Superior temporal gyrus (tissue), 1 donor: ENCODE data around the gene RTL5.

Experiments
- DNase-seq: peaks from one replicate; pipeline ENCODE4 v3.0.0-alpha.2; 2016; ENCODE audit errors: extremely low spot score

The RTL5 gene

DNA sequence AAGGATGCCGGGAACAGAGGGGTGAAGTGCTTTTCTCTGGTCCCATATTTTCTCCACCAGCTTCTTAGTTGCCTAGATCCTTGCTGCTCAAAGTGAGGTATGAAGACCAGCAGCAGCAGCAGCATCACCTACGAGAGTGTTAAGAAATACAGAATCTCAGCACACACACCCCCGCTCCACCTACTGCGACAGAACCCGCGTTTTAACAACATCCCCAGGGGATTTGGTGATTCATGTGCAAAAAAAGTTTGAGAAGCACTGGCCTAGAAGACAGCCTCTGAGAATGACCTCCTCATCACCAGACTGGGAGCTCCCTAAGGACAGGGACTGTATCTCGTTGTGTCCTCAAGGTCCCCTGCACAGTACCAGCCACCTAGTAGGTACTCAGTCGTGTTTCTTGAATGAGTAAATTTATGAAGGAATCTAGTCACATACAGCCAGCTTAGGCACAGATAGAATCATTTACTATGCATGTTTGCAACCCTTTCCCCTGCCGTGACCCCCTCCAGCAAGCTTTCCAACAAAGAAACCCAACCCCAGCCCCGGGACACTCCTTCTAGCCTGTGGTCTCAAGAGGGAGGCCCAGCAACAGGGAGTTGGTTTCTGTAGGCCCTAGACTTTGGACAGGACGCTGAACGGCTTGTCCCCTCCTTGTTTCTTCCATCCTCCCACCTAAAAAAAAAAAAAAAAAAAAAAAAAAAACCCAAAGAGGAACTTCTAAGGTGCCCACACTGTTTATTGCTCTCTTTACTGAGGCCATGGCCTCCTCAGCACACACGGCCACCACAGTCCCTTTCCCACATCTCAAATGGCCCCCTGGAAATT, 21.5 kb downstream of the RTL5 start:
- no peak for DNase-seq

DNA sequence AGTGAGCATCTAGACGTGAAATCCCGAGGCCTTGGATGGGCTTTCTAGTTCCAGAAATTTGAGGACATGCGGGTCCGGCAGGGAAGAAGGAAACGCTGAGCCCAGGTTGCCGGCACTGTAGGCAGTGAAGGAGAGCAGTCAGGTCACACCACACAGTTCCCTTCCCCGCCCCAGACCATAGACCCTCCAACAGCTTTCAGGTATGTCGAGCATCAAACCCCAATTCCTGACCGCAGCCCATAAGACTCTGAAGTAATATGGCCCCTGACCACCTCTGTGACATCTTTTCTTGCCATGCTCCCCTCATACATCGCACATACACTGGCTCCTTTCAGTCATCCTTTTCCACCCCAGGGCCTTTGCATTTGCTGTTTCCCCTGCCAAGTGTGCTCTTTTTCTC, 23.0 kb downstream of the RTL5 start:
- no peak for DNase-seq

DNA sequence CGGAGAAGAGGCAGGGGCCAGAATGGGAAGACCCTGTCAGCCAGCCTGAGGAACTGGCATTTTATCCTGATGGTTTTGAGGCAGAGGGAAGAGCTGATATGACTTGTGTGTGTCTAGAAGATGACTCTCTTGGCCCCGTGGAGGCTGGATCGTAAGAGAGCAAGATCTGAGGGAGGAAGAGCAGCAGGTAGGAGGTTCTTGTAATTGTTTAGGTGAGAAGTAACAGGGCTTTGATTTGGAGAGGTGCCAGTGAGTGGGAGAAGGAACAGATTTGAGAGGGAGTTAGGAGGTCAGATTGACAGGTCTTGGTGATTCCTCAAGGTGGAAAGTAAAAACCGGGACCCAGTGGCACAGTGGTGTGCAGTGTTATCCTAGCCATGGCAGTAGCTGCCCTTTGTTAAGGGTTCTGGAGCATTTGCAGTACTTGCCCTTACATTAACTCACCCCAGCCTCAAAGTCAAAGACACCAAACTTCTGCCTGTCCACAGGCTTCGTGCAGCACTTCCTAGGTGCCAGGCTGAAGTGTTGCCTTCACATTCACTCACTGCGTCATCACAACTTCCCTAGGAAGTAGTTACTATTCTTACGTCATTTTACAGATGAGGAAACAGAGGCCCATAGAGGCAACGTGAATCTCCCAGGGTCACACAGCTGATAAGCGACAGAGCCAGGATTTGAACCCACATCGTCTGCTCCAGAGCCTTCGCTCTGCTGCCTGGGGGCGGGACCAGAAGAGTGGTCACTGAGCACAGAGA, 23.7 kb downstream of the RTL5 start:
- no peak for DNase-seq

DNA sequence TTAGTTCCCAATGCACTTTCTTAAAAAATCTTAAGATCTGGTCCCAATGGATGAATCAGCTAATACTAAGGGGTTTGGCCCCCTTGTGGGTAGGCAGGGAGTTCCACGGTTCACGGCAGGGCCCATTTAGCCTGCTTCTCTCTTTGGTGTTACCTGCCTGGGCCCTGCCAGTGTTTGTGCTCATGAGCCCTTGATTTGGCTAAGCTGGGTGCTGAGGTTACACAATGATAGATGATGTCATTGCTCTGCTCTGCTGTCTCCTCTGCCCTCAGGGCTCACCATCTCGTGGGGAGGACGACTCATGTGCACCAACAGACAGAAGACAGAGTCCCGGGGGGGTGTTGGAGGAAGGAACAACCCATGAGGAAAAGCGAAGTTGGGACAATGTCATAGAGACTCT, 24.4 kb downstream of the RTL5 start:
- DNase-seq: no peak

DNA sequence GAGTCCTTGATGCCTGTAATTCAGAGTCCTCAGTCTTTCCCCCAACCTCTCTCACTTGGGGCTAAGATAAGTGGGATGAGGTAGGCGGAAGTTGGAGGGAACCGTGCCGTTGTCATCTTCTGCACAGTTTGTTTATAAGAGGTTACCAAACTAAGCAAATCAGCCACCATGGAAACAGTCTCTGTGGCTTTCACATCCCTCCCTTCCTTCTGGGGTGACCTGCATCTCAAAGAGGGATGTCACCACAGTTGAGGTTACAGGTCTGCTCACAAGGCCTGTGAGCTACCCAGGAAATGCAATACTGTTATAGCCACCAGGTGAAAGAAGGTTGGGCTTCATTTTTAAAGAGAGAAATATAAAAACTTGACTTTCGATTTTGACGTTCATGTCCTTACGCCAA, 26.3 kb downstream of the RTL5 start:
- DNase-seq: no peak

DNA sequence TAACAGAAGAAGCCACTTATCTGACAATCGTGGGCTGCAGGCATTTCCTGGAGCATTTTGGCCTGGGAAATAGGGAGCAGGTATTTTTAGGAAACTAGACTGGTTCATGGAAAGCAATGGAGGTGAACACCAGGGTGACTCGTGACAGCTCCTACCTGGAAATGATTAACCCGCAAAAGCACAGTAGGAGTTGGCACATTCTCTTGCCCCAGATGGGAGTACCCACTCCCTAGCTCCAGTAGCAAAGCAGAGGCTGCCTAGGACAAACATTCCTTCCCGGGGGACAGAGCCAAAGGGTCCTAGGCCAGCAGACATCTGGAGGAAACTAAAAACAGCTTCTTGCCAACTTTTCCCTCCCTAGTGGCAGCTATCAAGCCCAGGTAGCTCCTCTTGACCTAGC, 29.0 kb downstream of the RTL5 start:
- DNase-seq: no peak

DNA sequence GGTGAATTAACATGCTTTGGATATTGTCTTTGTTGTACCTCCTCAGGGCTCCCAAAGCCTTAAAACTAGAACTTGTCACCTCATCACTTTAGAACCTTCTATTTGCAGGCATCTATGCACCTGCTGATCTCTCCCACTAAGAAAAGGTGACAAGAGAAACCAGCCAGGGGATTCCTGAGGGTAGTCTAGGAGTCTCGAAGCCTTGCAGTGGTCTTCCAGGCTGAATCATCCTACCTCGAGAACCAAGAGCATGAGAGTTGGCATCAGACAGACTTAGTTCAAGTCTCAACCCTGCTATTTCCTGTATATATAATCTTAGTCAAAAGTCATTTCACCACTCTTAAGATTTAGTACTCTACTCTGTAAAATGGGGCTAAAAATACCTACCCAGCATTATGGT, 29.6 kb downstream of the RTL5 start:
- DNase-seq: no peak

DNA sequence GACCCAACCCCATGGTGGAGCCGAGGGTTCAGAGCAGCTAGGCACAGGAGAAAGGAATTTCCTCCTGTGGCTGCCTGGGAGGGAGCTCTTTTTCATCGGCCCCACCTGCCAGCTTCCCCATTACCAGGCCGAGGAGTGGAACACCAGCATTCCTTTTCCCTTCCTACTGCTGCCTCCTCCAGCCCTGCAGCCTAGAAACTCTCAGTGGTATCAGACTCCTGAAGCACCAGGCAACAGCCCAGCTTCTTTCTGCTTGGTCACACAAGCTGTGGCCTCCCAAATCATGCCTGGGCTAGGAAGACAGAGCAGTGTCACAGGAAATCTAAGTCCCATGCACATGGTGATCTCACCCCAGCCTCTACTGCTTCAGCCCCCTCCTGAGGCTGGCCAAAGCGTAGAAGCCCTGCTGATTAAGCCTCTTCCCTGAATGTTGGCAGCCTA, 30.1 kb downstream of the RTL5 start:
- DNase-seq: no peak

DNA sequence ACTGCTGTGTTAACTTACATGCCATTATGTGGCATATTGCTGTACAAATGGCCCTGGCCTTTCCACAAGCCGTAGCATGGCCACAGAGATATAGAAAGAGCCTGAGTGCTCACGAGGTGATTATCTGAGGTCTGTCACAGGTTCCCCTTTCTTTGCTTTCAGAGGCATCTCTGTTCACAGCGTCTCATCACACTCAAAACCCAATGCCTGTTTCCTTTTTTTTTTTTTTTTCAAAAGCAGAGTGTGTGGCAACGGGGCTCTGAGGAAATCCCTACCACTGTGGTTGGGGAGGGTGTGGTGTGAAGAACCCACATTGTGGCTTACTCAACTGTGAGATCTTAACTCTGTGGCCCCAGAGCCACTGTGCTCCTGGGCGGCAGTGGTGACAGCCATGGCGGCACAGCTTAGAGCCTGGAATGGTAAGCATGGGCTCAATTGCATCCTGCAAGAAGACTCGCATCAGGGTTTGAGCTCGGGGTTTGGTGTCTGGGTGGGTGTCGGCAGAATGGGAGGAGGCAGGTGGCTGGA, 30.8 kb downstream of the RTL5 start:
- DNase-seq: no peak

DNA sequence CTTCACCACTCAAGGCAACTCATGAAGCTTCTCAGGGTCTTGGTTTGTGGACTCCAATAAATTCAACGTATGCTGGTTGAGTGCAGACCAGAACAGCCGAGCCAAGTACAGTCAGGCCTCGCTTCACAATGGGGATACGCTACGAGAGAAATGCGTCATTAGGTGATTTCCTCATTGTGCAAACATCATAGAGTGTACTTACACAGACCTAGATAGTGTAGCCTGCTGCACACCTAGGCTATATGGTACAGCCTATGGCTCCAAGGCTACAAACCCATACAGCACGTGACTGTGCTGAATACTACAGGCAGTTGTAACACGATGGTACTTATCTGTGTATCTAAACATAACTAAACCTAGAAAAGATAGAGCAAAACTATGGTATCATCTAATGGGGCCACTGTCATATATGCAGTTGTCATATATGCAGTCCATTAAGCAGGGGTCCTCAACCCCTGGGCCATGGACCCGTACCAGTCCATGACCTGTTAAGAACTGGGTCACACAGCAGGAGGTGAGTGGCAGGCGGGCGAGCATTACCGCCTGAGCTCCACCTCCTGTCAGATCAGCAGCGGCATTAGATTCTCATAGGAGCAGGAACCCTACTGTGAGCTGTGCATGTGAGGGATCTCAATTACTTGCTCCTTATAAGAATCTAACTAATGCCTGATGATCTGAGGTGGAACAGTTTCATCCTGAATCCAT, 31.5 kb downstream of the RTL5 start:
- no peak for DNase-seq

DNA sequence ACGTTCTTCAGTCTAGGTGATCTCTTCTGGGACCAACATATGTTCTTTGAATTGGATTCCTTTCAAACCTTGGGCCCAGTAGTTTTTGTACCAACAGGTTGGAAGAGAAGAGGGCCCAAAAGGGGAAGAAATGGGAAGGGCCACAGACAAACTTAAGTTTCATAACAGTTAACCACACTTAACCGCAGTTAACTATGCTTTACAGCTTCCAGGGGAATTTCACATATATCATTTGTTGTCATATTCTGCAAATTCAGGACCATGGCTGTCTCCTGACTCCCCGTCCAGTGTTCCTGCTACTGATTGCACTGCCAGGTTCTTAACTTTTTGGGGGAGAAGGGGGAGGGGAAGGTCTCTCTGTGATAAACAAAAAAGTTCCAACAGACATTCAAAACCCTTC, 34.6 kb downstream of the RTL5 start:
- no peak for DNase-seq

DNA sequence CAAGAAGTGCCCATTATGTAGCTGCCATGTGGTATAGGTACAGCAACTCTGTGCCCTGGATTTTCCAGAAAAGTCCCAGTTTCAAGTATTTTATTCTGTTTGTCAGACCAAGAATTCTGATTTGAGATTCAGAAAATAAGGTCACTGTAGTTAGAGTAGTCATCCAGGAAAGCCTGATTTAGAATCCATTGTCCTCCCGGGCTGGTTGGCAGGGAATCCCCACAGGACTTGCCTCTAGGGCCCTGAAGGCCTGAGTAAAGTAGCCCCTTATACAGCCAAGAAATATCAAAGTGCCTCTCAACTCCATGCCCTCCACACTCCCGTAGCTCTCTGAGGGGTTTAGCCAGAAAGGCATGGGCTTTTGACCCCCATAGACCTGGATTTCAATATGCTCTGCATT, 36.3 kb downstream of the RTL5 start:
- no peak for DNase-seq

DNA sequence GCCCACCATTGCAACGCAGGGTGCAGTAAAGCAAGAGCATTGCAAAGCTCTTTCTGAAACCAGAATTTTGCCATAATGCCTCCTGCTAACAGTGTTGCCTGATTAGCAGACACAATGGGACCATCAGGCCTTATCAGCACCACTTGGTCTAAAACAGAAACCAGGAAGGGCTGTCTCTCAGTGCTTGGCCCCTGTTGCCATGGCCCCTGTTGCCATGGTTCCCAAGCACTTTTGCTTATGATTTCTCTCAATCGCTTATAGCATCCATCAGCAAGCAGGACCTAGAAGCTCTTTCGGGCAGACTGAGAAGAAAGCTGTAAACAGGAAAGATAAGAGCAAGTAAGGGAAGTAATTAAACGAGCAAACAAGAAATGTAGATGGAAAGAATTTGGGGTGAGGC, 36.8 kb downstream of the RTL5 start:
- DNase-seq: peak; percentile 16

DNA sequence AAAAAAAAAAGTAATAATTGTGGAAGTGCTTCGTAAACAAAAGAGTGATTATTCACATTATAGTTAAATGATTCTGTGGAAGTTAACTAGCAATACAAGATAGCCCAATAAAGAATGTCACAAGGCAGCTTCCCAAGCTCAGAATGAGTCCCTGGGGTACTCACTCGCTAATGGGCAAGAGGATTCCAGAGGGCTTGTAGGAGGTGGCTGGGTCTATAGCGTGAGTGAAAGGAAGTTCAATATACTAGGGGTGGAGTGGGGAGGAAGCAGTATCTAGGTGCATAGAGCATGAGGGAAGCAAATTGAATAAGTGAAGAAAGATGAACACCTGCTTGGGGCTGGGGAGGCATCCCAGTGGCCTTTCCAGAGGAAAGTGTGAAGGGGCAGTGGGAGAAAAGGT, 42.5 kb downstream of the RTL5 start:
- no peak for DNase-seq

DNA sequence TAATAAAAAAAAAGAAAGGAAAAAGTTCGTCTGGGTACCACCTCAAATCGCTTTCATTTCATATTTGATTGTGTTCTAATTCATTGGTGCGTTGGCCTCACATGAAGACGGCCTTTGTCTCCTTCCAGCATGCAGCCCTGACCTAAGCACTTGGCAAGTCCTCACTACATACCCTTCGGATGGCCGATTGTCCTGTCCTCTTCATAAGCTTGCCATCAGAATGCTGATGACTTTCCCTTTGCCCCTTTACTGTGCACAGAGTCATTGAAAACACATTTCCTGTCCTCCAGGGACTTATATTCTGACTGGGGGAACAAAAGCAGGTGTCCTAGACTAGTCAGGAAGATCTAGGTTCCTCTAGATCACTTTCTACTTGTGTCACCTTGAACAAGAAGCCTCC, 43.0 kb downstream of the RTL5 start:
- no peak for DNase-seq

DNA sequence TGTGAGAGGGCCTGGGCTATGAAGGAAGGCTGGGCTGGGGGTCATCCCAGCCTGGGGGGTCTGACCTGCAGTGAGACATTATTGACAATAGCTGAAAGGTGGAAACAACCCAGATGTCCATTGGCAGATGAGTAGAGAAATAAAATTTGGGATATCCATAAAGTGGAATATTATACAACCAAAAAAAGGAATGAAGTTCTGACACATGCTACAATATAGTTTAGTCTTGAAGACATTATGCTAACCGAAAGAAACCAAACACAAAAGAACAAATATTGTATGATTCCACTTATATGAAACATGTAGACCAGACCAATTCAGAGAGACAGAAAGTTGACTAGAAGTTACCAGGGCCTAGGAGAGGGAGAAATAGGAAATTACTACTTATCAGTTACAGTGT, 44.7 kb downstream of the RTL5 start:
- no peak for DNase-seq

DNA sequence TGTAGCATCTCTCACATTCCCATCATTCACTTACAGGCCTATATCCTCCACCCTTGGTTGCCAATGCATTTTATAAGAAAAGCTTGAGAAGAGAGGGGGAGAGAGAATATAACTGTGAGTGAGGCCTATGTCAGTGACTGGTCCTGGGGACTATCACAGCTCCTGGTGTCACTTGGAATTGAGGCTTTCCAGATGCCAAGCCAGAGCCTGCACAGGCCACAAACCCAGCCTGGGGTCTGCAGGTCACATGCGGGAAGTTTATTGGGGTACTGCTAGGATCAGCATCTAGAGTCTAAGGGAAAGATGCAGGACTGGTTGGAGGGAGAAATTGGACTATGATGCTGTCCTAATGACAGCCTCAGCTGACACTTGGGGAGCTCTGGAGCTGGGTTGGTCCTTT, 47.6 kb downstream of the RTL5 start:
- no peak for DNase-seq

DNA sequence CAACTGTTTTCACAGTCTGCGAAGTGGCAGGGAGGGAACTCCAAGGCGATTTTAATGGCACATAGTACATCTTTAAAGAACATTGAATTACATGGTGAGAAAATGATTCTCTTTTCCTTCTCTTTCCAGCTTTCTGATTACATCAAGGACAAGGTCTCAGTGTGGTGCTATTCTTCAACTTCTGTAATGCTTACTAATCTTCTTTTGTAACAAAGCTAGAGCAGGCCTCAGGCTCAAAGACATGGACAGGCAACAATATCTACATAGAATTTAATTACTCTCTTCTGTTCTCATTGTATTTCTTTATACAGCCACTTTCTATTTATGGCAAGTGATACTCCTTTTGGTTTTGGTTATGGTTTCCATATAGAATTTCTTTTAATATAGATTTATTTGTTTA, 48.4 kb downstream of the RTL5 start:
- no peak for DNase-seq

DNA sequence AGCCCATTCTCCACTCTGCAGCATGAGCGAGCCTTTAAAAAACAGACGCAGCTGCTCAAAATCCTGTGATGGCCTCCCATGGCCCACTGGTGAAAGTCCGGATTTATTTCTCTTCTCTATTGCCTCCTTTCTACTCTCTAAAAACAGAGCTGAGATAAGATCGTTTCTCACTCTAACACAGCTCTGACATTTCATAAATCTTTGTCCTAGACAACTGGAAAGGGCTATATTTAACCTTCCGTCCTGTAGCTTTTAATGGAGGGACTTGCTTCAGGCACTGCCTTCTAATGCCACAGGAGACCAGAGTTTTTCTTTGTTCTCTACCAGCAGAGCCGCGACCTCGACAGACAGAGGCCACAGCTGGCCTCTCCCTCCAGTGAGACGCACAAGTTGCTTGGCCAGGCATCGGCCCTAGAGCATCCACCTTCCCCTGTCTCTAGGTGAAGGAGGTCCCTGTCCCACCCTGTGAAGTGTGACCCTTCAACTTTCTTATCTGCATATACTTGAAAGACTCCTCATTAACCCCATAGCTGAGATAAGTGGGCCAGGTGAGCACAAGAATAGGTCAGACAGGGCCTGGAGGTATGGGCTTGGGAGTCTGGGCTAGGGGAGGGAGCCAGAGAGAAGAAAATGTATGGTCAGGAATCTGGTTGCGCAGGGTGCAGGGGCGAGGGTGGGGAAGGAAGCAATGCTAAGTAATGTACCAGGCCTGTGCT, 50.0 kb downstream of the RTL5 start:
- no peak for DNase-seq

DNA sequence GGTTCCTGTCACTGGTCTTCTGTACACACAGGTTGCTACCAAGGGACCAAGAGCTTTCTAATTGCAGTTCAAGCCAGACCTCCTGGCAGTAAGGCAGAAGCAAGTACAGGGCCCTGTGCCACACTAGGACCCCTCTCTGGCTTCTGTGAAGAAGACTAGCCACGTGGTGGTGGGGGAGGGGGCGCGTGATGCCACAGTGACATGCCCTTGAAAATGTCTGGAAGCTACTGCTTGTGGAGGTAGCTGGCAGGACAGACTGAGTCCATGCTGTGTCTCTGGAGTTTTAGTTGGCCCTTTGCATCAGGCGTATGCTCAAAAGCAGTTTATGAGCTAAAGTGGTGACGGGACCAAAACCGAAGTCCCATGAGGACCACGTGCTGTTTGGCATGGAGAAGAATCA, 50.9 kb downstream of the RTL5 start:
- no peak for DNase-seq

DNA sequence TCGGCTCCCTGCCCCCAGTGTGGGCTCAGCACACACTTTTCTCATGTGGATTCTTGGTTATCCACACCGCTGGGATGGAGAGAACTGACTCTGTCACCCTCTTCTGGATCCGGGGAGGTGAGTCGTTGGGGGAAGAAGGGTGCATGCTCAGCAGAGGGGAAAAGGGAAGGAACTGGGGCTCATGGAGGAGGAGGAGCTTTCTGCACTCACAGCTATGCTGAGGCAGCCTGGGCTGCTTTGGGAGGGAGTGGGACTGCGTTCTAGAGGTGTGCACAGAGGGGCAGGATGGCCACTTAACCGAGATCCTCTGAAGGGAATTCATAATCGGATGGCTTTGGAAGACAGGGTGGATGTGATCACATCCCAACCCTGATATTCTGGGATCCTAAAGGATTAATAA, 51.6 kb downstream of the RTL5 start:
- no peak for DNase-seq

DNA sequence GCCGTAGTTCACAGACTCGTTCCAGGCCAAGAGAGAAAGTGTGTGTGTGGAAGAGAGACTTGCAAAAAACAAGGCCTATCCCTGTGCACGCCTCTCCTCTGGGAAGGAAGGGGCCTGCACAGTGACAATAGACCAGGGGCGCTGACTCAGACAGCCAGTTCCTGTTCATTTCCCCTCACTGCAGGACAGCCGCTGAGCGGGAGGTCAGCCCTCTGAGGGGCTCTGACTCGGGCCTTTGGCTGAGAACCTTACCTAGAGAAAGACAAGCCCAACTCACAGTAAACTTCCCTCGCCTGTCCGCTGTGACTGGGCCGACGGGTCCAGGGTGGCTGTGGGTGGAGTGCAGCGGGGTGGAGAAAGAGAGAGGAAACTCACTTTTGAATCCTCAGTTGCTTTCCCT, 52.1 kb downstream of the RTL5 start:
- no peak for DNase-seq
